ENCODE measurements around the gene NCKAP1.
"Not testable (repeated sequence)": the region's sequence is repeated elsewhere in the genome, so short reads cannot be mapped to it uniquely, and the experiment has no call there.

DNA sequence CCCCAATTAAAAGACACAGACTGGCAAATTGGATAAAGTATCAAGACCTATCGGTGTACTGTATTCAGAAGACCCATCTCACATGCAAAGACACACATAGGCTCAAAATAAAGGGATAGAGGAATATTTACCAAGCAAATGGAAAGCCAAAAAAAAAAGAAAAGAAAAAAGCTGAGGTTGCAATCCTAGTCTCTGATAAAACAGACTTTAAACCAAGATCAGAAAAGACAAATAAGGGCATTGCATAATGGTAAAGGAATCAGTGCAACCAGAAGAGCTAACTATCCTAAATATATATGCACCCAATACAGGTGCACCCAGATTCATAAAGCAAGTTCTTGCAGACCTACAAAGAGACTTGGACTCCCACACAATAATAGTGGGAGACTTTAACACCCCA lies 161.6 kb downstream of the NCKAP1 start:
- TF ChIP-seq, protein P1, sequence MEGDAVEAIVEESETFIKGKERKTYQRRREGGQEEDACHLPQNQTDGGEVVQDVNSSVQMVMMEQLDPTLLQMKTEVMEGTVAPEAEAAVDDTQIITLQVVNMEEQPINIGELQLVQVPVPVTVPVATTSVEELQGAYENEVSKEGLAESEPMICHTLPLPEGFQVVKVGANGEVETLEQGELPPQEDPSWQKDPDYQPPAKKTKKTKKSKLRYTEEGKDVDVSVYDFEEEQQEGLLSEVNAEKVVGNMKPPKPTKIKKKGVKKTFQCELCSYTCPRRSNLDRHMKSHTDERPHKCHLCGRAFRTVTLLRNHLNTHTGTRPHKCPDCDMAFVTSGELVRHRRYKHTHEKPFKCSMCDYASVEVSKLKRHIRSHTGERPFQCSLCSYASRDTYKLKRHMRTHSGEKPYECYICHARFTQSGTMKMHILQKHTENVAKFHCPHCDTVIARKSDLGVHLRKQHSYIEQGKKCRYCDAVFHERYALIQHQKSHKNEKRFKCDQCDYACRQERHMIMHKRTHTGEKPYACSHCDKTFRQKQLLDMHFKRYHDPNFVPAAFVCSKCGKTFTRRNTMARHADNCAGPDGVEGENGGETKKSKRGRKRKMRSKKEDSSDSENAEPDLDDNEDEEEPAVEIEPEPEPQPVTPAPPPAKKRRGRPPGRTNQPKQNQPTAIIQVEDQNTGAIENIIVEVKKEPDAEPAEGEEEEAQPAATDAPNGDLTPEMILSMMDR (IDR thresholded peaks at IDR 0.05), result not testable (repeated sequence)
- TF ChIP-seq POLR2A (IDR thresholded peaks at IDR 0.05), result not testable (repeated sequence)
